BJ (cell line): ENCODE measurements around the gene ERCC5. TPM values are rescaled to one million over a fixed set of nuclear protein-coding genes. Genes with fewer than 3 reads are reported as not detected.

ENCODE experiments used
- CTCF ChIA-PET: fragments of 350-600 bp; formaldehyde crosslinking; extraction: SDS; loops from one replicate; lab custom pipeline; 2021; ENCODE audit warnings: antibody characterized with exemption, inconsistent platforms; lab: Yijun Ruan, JAX
- POLR2A ChIA-PET: fragments of 300-600 bp; sonication (Branson Sonifier 250); formaldehyde crosslinking; extraction: SDS; loops from one replicate; lab custom pipeline; 2021; ENCODE audit warnings: antibody characterized with exemption; lab: Charles Lee
- DNase-seq: peaks from one replicate; pipeline ENCODE4 v3.0.0-alpha.2; 2011; ENCODE audit warnings: low read depth
- H3K27me3 ChIP-seq: 2 replicates; pipeline ENCODE4 v1.6.0; 2011; ENCODE audit warnings: low read length; ENCODE audit not compliant: control insufficient read depth, insufficient read depth
- H3K36me3 ChIP-seq: 2 replicates; pipeline ENCODE4 v1.5.1; 2011; ENCODE audit warnings: low read length; ENCODE audit not compliant: control insufficient read depth, insufficient read depth
- H3K4me3 ChIP-seq: 2 replicates; pipeline ENCODE4 v1.5.1; 2011; ENCODE audit warnings: low read depth, mild to moderate bottlenecking, control low read depth, low read length
- polyA plus RNA-seq: library from polyadenylated mRNA; depleted of rRNA; stranded (reverse); fragments of >200 nt; gene quantifications from 2 replicates; pipeline ENCODE4 v1.2.3, GENCODE V29; 2011; rRNA removed
- TF ChIP-seq, protein P1 (sequence below): IDR thresholded peaks from 2 replicates; pipeline ENCODE4 v1.5.1; 2011; ENCODE audit warnings: low read depth, mild to moderate bottlenecking, control low read depth, inconsistent platforms, low read length, moderate library complexity; ENCODE audit not compliant: insufficient read depth

Gene ERCC5
- polyA plus RNA-seq, 1 experiment = 21.7 TPM

DNA sequence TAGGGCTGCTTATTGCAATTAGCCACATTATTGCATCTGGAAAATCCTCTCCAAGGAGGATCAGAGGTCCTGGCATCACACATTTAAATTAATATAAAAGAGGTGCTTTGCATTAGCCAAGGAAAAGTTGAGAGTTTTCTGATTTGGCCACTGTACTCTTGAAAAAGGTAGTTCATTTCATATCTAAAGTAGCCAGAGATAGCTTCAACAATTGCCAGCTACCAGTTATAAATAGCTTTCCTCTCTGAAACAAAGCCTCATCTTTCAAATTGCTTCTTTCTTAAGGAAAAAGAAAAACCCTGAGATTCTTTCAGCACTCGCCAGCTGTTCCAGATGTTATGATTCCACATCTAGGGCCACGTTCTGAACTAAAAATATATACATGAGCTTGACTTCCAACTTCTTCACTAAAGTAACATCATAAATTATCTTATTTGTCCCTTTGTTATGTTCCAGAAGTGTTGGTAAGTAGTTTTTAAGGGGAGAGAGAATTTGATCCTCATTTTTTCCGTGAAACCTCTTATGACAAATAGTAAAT, 69.6 kb downstream of the ERCC5 start:
- ChIA-PET CTCF (interaction anchor here (0.6 to 6.4 kb wide), 9 partner anchors 9 to 251 kb away, joined by 3 to 56 read pairs (median 4); no protein-coding TSS in a partner anchor), POLR2A (no interaction called here)
- TF ChIP-seq, protein P1, sequence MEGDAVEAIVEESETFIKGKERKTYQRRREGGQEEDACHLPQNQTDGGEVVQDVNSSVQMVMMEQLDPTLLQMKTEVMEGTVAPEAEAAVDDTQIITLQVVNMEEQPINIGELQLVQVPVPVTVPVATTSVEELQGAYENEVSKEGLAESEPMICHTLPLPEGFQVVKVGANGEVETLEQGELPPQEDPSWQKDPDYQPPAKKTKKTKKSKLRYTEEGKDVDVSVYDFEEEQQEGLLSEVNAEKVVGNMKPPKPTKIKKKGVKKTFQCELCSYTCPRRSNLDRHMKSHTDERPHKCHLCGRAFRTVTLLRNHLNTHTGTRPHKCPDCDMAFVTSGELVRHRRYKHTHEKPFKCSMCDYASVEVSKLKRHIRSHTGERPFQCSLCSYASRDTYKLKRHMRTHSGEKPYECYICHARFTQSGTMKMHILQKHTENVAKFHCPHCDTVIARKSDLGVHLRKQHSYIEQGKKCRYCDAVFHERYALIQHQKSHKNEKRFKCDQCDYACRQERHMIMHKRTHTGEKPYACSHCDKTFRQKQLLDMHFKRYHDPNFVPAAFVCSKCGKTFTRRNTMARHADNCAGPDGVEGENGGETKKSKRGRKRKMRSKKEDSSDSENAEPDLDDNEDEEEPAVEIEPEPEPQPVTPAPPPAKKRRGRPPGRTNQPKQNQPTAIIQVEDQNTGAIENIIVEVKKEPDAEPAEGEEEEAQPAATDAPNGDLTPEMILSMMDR = no peak

GRCh38 chr13:102917019-102917418, 71.2 kb downstream of the ERCC5 start:
- no peak overlapping the region for H3K4me3 ChIP-seq
- no peaks in the 10 kb centered on the region for H3K27me3 ChIP-seq
- H3K36me3 ChIP-seq = no peaks in the 10 kb centered on the region
- ChIA-PET POLR2A (no interaction called here), CTCF (interaction anchor here (0.5 to 6.4 kb wide), 7 partner anchors 10 to 1734 kb away, joined by 3 to 56 read pairs (median 3); no protein-coding TSS in a partner anchor)
- no peak for DNase-seq
- TF ChIP-seq, protein P1 = no peak

More for the DNA sequence above, 69.6 kb downstream of the ERCC5 start:
- Histone ChIP-seq H3K27me3 (no peaks in the 10 kb centered on the region), H3K36me3 (no peaks in the 10 kb centered on the region), H3K4me3 (no peak overlapping the region)
- DNase-seq = no peak

DNA sequence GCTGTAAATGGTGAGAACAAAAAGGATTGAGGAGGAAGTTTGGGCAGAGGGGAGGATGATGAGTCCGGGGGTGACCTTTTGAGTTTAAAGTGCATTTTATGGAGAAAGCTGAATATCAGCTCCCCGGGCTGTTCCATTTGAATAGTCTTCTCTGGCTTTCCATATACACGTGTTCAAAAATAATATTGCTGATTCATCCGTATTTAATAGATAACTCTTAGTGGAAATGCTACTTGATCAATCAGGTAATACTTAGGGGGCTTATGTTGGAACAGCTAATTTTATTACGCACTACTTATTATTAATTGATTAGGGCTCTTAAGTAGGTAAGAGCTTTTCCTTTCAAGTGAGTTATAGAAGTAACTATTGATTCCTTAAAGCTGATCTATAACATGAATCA, 76.4 kb downstream of the ERCC5 start:
- no peak for DNase-seq
- TF ChIP-seq, protein P1 = no peak
- CTCF ChIA-PET = interaction anchor here (1.1 to 2.4 kb wide), 2 partner anchors 10 to 218 kb away, joined by 3 to 10 read pairs; no protein-coding TSS in a partner anchor
- Histone ChIP-seq H3K4me3 (no peak overlapping the region), H3K36me3 (no peaks in the 10 kb centered on the region), H3K27me3 (no peaks in the 10 kb centered on the region)
- POLR2A ChIA-PET = no interaction called here

Other genes starting within 250 kb of the ERCC5 start
- gene TPP2, start 249.0 kb upstream of the ERCC5 start, polyA plus RNA-seq = 13.9 and 26.3 TPM in 2 replicates
- gene METTL21C, start 151.0 kb upstream of the ERCC5 start, polyA plus RNA-seq = not detected in 2 replicates
- 5.5 and 10.5 TPM in 2 replicates for gene TEX30, start 72.2 kb upstream of the ERCC5 start, polyA plus RNA-seq
- 11.0 and 19.1 TPM in 2 replicates for gene POGLUT2, start 47.1 kb upstream of the ERCC5 start, polyA plus RNA-seq
- gene BIVM, start 46.9 kb upstream of the ERCC5 start, polyA plus RNA-seq = 9.5 and 15.4 TPM in 2 replicates
- not detected in 2 replicates for gene SLC10A2, start 220.4 kb downstream of the ERCC5 start, polyA plus RNA-seq